Measurements from ENCODE around the gene CPED1.

GRCh38 chr7:121327671-121328070, 339.2 kb downstream of the CPED1 start:
- TF ChIP-seq EZH2phosphoT487 (IDR thresholded peaks at IDR 0.05; ENCODE audit: borderline replicate concordance, low read depth, low read length) = no peak
- TF ChIP-seq, protein P1, sequence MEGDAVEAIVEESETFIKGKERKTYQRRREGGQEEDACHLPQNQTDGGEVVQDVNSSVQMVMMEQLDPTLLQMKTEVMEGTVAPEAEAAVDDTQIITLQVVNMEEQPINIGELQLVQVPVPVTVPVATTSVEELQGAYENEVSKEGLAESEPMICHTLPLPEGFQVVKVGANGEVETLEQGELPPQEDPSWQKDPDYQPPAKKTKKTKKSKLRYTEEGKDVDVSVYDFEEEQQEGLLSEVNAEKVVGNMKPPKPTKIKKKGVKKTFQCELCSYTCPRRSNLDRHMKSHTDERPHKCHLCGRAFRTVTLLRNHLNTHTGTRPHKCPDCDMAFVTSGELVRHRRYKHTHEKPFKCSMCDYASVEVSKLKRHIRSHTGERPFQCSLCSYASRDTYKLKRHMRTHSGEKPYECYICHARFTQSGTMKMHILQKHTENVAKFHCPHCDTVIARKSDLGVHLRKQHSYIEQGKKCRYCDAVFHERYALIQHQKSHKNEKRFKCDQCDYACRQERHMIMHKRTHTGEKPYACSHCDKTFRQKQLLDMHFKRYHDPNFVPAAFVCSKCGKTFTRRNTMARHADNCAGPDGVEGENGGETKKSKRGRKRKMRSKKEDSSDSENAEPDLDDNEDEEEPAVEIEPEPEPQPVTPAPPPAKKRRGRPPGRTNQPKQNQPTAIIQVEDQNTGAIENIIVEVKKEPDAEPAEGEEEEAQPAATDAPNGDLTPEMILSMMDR (conservative IDR thresholded peaks at IDR 0.05; ENCODE audit: low read length) = no peak

All from OCI-LY7 (cell line).